ENCODE measurements around the gene RIPOR3.

RIPOR3 gene

GRCh38 chr20:50636601-50637540 is 54.5 kb downstream of the RIPOR3 start:
- no peak for DNase-seq (ENCODE audit: low read depth in 1 of 2, low spot score in 1 of 2)
- no peaks in the 10 kb centered on the region for H3K27me3 ChIP-seq (ENCODE audit: insufficient read depth, poor library complexity, severe bottlenecking)
- H3K27ac ChIP-seq (replicated peaks) = no peak overlapping the region
- TF ChIP-seq, protein P1, sequence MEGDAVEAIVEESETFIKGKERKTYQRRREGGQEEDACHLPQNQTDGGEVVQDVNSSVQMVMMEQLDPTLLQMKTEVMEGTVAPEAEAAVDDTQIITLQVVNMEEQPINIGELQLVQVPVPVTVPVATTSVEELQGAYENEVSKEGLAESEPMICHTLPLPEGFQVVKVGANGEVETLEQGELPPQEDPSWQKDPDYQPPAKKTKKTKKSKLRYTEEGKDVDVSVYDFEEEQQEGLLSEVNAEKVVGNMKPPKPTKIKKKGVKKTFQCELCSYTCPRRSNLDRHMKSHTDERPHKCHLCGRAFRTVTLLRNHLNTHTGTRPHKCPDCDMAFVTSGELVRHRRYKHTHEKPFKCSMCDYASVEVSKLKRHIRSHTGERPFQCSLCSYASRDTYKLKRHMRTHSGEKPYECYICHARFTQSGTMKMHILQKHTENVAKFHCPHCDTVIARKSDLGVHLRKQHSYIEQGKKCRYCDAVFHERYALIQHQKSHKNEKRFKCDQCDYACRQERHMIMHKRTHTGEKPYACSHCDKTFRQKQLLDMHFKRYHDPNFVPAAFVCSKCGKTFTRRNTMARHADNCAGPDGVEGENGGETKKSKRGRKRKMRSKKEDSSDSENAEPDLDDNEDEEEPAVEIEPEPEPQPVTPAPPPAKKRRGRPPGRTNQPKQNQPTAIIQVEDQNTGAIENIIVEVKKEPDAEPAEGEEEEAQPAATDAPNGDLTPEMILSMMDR (IDR thresholded peaks at IDR 0.05; ENCODE audit: insufficient read depth, low read length) = no peak
- no peak for TF ChIP-seq POLR2AphosphoS5 (IDR thresholded peaks at IDR 0.05; ENCODE audit: low read depth)
- no peak for TF ChIP-seq SPI1 (IDR thresholded peaks at IDR 0.05; ENCODE audit: borderline replicate concordance, low read depth)
- TF ChIP-seq GABPA (IDR thresholded peaks at IDR 0.05; ENCODE audit: low read depth) = no peak
- TF ChIP-seq, protein P2, sequence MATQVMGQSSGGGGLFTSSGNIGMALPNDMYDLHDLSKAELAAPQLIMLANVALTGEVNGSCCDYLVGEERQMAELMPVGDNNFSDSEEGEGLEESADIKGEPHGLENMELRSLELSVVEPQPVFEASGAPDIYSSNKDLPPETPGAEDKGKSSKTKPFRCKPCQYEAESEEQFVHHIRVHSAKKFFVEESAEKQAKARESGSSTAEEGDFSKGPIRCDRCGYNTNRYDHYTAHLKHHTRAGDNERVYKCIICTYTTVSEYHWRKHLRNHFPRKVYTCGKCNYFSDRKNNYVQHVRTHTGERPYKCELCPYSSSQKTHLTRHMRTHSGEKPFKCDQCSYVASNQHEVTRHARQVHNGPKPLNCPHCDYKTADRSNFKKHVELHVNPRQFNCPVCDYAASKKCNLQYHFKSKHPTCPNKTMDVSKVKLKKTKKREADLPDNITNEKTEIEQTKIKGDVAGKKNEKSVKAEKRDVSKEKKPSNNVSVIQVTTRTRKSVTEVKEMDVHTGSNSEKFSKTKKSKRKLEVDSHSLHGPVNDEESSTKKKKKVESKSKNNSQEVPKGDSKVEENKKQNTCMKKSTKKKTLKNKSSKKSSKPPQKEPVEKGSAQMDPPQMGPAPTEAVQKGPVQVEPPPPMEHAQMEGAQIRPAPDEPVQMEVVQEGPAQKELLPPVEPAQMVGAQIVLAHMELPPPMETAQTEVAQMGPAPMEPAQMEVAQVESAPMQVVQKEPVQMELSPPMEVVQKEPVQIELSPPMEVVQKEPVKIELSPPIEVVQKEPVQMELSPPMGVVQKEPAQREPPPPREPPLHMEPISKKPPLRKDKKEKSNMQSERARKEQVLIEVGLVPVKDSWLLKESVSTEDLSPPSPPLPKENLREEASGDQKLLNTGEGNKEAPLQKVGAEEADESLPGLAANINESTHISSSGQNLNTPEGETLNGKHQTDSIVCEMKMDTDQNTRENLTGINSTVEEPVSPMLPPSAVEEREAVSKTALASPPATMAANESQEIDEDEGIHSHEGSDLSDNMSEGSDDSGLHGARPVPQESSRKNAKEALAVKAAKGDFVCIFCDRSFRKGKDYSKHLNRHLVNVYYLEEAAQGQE (IDR thresholded peaks at IDR 0.05; ENCODE audit: insufficient replicate concordance, low read depth) = no peak
- no peak overlapping the region for H3K4me3 ChIP-seq (replicated peaks; ENCODE audit: insufficient read depth, low read length)

DNA sequence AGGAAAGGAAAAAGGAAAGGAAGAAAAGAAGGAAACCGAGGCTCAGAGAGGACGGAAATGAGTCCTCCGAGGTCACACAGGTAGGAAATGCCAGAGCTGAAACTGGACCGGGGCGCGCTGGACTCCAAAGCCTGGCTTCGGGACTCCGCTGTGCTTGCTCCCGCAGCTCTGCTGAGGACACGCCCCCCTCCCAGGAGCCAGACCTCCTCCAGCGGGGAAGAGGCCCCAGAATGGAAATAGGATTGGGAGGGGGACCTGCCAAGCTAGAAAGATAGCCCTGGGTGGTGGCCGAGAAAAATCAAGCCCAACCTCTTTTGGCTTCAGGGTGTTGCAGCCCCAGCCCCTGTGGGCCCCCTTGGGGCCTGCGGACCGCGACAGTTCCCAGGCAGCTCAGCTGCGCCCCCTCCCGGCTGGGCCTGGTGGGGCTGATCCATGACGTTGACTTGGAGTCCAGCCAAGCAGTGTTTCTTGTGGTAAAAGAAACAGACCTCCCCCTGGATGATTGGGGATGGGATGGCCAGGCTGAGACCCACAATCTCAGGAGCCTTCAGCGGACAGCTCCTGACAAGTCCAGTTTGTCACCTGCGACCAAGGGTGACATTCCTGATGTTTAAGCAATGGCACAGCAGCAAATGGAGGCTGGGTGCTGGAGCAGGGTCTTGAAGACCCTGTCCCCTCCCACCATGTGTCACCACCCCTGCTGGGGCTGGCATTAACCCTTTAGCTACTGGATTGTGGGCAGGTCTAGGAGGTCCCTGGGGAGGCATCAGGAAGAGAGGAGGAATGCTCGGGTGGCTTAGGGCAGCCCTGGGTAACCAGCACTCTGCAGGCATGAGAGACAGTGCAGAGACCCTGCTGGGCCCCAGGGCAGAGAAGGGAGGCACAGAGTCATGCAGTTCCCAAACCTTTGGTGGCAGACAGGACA is 55.4 kb downstream of the RIPOR3 start:
- Histone ChIP-seq H3K4me3 (replicated peaks; ENCODE audit: insufficient read depth, low read length) (no peak overlapping the region), H3K27me3 (ENCODE audit: insufficient read depth, poor library complexity, severe bottlenecking) (no peaks in the 10 kb centered on the region), H3K27ac (replicated peaks) (no peak overlapping the region)
- peak; percentile 42 to 72 for DNase-seq (ENCODE audit: low read depth in 1 of 2, low spot score in 1 of 2)
- TF ChIP-seq, protein P1 (IDR thresholded peaks at IDR 0.05; ENCODE audit: insufficient read depth, low read length) = peak; percentile 96
- TF ChIP-seq, protein P2 (IDR thresholded peaks at IDR 0.05; ENCODE audit: insufficient replicate concordance, low read depth) = no peak
- TF ChIP-seq POLR2AphosphoS5 (IDR thresholded peaks at IDR 0.05; ENCODE audit: low read depth) = peak; percentile 43; the same call in 1 of the 2 replicates

DNA sequence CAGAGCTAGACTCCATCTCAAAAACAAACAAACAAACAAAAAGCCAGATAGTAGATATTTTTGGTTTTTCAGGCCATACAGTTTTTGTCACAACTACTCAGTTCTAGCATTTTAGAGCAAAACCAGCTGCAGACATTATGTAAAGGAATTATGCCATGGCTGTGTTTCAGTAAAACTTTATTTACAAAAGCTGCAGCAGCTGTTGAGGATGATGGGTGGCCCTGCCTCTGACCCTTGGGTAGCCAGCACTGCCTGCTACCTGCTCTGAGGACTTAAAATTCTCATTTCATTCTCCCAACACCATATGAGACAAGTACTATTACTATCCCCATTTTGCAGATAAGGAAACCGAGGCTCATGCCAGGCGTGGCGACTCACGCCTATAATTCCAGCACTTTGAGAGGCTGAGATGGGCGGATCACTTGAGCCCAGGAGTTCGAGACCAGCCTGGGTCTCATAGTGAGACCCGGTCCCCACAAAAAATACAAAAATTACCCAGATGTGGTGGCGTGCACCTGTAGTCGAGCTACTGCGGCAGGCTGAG is 56.3 kb downstream of the RIPOR3 start:
- no peak overlapping the region for H3K4me3 ChIP-seq (replicated peaks; ENCODE audit: insufficient read depth, low read length)
- no peak for DNase-seq (ENCODE audit: low read depth in 1 of 2, low spot score in 1 of 2)
- TF ChIP-seq GABPA (IDR thresholded peaks at IDR 0.05; ENCODE audit: low read depth) = no peak
- TF ChIP-seq, protein P2 (IDR thresholded peaks at IDR 0.05; ENCODE audit: insufficient replicate concordance, low read depth) = no peak
- TF ChIP-seq SPI1 (IDR thresholded peaks at IDR 0.05; ENCODE audit: borderline replicate concordance, low read depth) = no peak
- TF ChIP-seq POLR2AphosphoS5 (IDR thresholded peaks at IDR 0.05; ENCODE audit: low read depth) = no peak
- TF ChIP-seq, protein P1 (IDR thresholded peaks at IDR 0.05; ENCODE audit: insufficient read depth, low read length) = no peak
- H3K27ac ChIP-seq (replicated peaks) = no peak overlapping the region
- H3K27me3 ChIP-seq (ENCODE audit: insufficient read depth, poor library complexity, severe bottlenecking) = no peaks in the 10 kb centered on the region
